Rectal smooth muscle tissue (tissue), 1 donor: Measurements from ENCODE around the gene PNN.
"Not testable (repeated sequence)": the region's sequence is repeated elsewhere in the genome, so short reads cannot be mapped to it uniquely, and the experiment has no call there.

Source experiments
- H3K27ac ChIP-seq: one replicate; pipeline ENCODE4 v1.7.0; 2013; ENCODE audit warnings: low read depth, low read length, inconsistent platforms
- H3K27me3 ChIP-seq: one replicate; pipeline ENCODE4 v1.7.0; 2013; ENCODE audit warnings: low read length; ENCODE audit not compliant: control insufficient read depth, insufficient read depth
- H3K36me3 ChIP-seq: one replicate; pipeline ENCODE4 v1.7.0; 2013; ENCODE audit warnings: low read length; ENCODE audit not compliant: control insufficient read depth, insufficient read depth
- H3K4me1 ChIP-seq: one replicate; pipeline ENCODE4 v1.7.0; 2013; ENCODE audit warnings: low read length; ENCODE audit not compliant: control insufficient read depth, insufficient read depth
- H3K4me3 ChIP-seq: one replicate; pipeline ENCODE4 v1.7.0; 2013; ENCODE audit warnings: low read length
- H3K9ac ChIP-seq: one replicate; pipeline ENCODE4 v1.7.0; 2013; ENCODE audit warnings: low read length

Gene PNN

DNA sequence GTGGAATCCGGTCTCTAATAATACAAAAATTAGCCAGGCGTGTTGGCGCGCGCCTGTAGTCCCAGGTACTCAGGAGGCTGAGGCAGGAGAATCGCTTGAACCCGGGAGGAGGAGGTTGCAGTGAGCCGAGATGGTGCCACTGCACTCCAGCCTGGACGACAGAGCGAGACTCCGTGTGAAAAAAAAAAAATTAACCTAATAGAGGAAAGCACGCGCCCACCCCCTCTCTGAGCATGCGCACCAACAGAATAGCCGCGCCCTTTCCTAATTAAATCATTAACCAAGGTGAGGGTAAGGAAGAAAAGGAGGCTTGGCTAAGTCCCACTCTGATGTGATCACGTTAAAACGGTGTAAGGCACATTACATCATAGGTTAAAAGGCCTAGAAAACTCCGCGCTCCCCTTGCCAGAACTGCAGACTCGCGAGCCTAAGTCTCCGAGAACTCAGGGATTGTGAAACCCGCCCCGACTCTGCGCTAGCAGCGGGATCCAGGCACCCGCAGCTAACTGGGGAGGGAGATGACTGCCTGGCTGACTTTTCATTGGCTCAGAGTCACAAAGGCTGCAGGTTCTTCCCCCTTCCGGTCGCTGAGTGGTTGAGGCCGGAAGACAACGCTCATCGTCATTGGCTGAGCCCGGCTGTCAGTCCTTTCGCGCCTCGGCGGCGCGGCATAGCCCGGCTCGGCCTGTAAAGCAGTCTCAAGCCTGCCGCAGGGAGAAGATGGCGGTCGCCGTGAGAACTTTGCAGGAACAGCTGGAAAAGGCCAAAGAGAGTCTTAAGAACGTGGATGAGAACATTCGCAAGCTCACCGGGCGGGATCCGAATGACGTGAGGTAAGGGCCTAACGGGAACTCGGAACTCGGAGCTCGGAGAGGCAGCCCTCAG is at the start of gene PNN:
TSS of gene PNN (plus strand) at position 695 of the 885 bp plus-strand sequence. CDS start at position 721, 26 bp downstream.
- Histone ChIP-seq H3K36me3 (peaks cover 11% of the 10 kb centered on the region), H3K27me3 (no peaks in the 10 kb centered on the region), H3K4me3 (peak within 1 kb of the TSS; percentile 99), H3K9ac (peak within 1 kb of the TSS; percentile 98), H3K27ac (peak within 1 kb of the TSS; percentile 95), H3K4me1 (peaks cover 13% of the 10 kb centered on the region)

DNA sequence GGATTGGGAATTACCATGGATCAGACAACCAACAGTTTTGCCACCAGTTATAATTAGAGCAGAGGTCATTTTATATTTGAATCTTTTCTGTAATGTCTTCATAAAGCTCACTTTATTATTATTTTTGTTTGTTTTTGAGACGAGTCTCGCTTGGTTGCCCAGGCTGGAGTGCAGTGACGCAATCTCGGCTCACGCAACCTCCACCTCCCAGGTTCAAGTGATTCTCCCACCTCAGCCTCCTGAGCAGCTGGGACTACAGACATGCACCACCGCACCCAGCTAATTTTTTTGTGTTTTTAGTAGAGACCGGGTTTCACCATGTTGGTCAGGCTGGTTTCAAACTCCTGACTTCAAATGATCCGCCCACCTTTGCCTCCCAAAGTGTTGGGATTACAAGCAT is 37.2 kb upstream of the PNN start:
- H3K9ac ChIP-seq, H3K27me3 ChIP-seq, H3K36me3 ChIP-seq, H3K27ac ChIP-seq, H3K4me1 ChIP-seq, H3K4me3 ChIP-seq: not testable (repeated sequence)

DNA sequence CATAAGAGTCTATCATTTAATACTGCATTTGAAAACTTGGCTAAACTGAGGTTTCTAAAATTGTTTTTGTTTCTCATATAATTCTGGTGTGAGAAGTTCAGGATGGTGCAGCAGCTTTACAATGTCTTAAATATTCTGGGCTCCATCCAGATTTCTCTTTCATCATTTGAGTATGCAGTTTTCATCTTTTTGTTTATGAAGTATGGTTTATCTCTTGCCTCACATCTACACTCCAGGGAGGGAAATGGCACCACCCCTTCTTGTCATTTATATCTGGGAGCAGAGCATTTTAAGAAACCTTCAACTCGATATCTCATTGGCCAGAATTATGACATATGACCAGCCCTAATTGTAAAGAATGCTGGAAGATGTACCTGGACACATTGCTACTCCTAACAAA is 36.6 kb upstream of the PNN start:
- no peaks in the 10 kb centered on the region for H3K27me3 ChIP-seq
- H3K36me3 ChIP-seq: no peaks in the 10 kb centered on the region

DNA sequence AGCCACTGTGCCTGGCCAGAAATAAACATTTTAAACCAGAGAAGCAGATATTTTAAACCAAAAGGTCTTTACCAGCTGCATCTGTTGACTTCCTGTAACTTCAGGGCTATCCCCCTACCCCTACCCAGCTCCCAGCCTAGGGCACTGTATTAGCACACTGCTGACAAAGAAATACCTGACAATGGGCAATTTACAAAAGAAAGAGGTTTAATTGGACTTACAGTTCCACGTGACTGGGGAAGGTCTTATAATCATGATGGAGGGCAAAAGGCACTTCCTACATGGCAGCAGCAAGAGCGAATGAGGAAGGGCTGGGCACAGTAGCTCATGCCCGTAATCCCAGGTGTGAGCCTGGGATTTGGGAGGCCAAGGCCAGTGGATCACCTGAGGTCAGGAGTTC is 34.9 kb upstream of the PNN start:
- H3K27ac ChIP-seq: no peak overlapping the region
- no peaks in the 10 kb centered on the region for H3K4me1 ChIP-seq
- no peaks in the 10 kb centered on the region for H3K36me3 ChIP-seq
- H3K27me3 ChIP-seq: no peaks in the 10 kb centered on the region
- H3K9ac ChIP-seq: no peak overlapping the region
- no peak overlapping the region for H3K4me3 ChIP-seq

More for the DNA sequence above, 36.6 kb upstream of the PNN start:
- no peak overlapping the region for H3K9ac ChIP-seq
- H3K27ac ChIP-seq: no peak overlapping the region
- H3K4me1 ChIP-seq: no peaks in the 10 kb centered on the region
- no peak overlapping the region for H3K4me3 ChIP-seq

DNA sequence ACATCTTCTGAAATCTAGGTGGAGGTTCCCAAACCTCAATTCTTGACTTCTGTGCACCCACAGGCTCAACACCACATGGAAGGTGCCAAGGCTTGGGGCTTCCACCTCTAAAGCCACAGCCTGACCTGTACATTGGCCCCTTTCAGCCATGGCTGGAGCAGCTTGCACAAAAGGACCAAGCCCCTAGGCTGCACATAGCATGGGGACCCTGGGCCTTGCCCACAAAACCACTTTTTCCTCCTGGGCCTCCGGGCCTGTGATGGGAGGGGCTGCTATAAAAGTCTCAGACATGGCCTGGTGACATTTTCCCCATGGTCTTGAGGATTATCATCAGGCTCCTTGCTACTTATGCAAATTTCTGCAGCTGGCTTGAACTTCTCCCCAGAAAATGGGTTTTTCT is 33.4 kb upstream of the PNN start:
- H3K27me3 ChIP-seq, H3K9ac ChIP-seq, H3K4me3 ChIP-seq, H3K36me3 ChIP-seq, H3K4me1 ChIP-seq, H3K27ac ChIP-seq: not testable (repeated sequence)

DNA sequence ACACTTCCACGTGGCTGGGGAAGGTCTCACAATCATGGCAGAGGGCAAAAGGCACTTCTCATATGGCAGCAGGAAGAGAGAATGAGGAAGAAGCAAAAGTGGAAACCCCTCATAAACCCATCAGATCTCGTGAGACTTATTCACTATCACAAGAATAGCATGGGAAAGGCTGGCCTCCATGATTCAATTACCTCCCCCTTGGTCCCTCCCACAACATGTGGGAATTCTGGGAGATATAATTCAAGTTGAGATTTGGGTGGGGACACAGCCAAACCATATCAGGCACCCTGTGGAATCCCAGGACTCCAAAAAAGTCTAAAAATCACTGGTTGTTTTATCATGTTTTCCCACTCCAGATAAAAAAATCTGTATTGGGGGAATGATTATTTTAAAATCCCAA is 31.8 kb upstream of the PNN start:
- not testable (repeated sequence) for H3K27me3 ChIP-seq, H3K4me3 ChIP-seq, H3K4me1 ChIP-seq, H3K36me3 ChIP-seq, H3K9ac ChIP-seq, H3K27ac ChIP-seq

DNA sequence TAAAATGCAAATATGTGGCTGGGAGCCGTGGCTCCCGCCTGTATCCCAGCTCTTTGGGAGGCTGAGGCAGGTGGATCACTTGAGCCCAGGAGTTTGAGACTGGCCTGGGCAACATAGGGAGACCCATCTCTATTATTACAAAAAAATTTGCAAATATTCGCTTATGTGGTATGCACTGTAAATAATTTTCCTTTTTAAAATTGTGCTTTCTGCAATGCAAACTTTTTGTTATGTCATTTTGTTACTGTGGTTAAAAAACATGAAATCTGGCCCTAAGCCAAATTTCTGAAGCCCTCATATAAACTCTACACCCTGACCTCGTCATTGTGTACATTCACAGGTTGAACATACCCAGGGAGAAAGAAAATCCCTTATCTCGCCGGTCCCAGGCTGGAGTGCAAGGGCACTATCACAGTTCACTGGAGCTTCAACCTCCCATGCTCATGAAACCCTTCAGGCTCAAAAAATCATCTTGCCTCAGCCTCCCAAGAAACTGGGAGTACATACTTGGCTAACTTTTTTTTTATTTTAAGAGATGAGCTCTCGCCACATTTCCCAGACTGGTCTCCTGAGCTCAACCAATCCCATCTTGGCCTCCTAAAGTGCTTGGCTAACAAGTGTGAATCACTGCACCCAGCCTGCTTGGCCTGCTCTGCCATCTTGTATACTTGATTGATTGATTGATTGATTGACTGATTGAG is 29.6 kb upstream of the PNN start:
- Histone ChIP-seq H3K9ac (no peak overlapping the region), H3K36me3 (peaks cover 9% of the 10 kb centered on the region), H3K4me1 (no peaks in the 10 kb centered on the region), H3K27ac (no peak overlapping the region), H3K27me3 (no peaks in the 10 kb centered on the region), H3K4me3 (no peak overlapping the region)

DNA sequence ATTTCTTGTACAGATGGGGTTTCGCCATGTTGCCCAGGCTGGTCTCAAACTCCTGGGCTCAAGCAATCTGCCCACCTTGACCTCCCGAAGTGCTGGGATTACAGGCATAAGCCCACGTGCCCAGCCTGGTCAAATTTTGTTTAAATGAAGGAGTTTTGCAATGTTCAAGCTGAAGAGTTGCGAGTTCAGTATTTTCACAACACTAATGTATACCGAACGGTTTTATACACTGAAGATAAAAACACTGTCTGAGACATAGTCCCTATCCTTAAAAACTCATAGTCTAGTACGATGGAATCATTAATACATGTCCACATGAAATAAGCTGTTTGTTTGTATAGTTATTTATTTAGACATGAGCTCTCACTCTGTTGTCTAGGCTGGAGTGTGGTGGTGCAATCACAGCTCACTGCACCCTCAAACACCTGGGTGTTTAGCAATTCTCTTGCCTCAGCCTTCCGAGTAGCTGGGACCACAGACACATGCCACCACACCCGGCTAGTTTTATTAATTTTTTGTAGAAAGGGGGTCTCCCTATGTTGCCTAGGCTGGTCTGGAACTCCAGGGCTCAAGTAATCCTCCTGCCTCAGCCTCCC is 20.4 kb upstream of the PNN start:
- no peaks in the 10 kb centered on the region for H3K27me3 ChIP-seq
- no peaks in the 10 kb centered on the region for H3K4me1 ChIP-seq
- no peak overlapping the region for H3K4me3 ChIP-seq
- no peak overlapping the region for H3K27ac ChIP-seq
- H3K36me3 ChIP-seq: peaks cover 14% of the 10 kb centered on the region
- no peak overlapping the region for H3K9ac ChIP-seq

DNA sequence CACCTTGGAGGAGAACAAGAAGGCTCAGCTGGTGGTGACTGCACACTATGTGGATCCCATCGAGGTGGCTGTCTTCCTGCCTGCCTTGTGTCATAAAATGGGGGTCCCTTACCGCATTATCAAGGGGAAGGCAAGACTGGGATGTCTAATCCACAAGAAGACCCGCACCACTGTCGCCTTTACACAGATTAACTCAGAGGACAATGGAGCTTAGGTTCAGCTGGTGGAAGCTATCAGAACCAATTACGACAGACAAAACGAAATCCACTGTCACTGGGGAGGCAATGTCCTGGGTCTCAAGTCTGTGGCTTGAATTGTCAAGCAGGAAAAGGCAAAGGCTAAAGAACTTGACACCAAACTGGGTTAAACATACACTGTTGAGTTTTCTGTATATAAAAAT is 17.6 kb upstream of the PNN start:
- Histone ChIP-seq H3K4me1 (no peaks in the 10 kb centered on the region), H3K36me3 (peaks cover 15% of the 10 kb centered on the region), H3K4me3 (no peak overlapping the region), H3K27me3 (no peaks in the 10 kb centered on the region), H3K9ac (no peak overlapping the region), H3K27ac (no peak overlapping the region)

DNA sequence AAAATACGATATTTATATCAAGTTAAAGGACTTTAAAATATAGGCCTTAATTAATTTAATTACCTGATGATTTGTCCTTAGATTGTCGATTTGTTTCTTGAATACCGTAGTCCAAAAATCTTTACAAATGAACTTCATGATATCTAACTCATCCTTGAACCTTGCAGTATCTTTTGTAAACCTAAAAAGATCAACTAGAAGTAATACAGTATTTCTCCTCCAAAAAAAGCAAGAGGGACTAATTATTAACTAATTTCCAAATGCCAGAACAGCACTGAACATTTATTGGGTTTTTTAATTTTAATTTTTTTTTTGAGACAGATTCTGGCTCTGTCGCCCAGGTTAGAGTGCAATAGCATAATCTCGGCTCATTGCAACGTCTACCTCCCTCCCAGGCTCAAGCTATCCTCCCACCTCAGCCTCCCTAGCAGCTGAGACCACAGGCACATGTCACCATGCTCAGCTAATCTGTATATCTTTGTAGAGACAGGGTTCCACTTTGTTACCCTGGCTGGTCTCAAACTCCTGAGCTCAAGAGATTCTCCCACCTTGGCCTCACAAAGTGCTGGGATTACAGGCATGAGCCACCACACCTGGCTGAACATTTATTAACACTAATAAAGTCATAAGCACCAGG is 16.7 kb upstream of the PNN start:
- peaks cover 15% of the 10 kb centered on the region for H3K36me3 ChIP-seq

DNA sequence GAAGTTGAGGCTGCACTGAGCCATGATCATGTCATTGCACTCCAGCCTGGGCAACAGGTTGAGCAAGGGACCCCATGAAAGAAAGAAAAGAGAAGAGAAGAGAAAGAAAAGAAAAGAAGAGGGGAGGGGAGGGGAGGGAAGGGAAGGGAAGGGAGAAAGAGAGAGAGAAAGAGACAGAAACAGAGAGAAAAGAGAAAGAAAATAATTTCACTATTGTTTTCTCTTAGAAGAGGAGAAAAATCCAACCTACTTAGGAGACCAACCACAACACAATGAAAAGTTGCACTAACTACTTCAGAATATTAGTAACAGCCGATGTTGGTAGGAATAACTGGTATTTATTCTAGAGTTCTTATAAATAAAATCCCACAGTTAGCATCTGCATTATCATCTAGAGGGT is 14.6 kb upstream of the PNN start:
- H3K27ac ChIP-seq: no peak overlapping the region
- H3K4me3 ChIP-seq: no peak overlapping the region
- H3K9ac ChIP-seq: no peak overlapping the region
- H3K4me1 ChIP-seq: no peaks in the 10 kb centered on the region
- H3K27me3 ChIP-seq: no peaks in the 10 kb centered on the region
- peaks cover 15% of the 10 kb centered on the region for H3K36me3 ChIP-seq

More for the DNA sequence above, 16.7 kb upstream of the PNN start:
- no peaks in the 10 kb centered on the region for H3K27me3 ChIP-seq
- H3K4me1 ChIP-seq: no peaks in the 10 kb centered on the region
- H3K9ac ChIP-seq: no peak overlapping the region
- no peak overlapping the region for H3K27ac ChIP-seq
- no peak overlapping the region for H3K4me3 ChIP-seq

DNA sequence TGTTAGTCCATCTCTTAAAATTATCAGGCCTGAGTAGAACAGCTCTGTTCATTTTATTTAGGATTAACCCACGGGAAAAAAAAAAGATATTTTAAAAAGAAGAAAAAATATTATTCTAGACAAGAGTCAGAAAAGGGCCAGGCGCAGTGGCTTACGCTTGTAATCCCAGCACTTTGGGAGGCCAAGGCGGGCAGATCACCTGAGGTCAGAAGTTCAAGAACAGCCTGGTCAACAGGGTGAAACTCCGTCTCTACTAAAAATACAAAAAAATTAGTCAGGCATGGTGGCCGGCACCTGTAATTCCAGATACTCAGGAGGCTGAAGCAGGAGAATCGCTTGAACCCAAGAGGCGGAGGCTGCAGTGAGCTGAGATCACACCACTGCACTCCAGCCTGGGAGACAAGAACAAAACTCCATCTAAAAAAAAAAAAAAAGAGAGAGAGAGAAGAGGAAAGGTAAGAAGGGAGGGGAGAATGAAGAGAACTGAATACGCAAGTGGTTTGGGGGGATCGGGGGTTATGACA is 7.2 kb upstream of the PNN start:
- H3K4me3 ChIP-seq, H3K27ac ChIP-seq, H3K36me3 ChIP-seq, H3K9ac ChIP-seq, H3K27me3 ChIP-seq: not testable (repeated sequence)
- H3K4me1 ChIP-seq: peaks cover 15% of the 10 kb centered on the region
